ENCODE results near the gene HINFP.

HINFP gene

GRCh38 chr11:119121008-119121810, at the start of gene HINFP:
HINFP (plus strand) TSS chr11:119121580; CDS start chr11:119126945, 5,365 bp downstream.
- peak; percentile 99 for DNase-seq (ENCODE audit: low read depth in 2 of 2)

GRCh38 chr11:119077839-119078238, 43.5 kb upstream of the HINFP start:
- DNase-seq (ENCODE audit: low read depth in 2 of 2), result no peak

- DNase-seq (ENCODE audit: low read depth in 2 of 2), result no peak
Measured at GRCh38 chr11:119078675-119079420, 42.5 kb upstream of the HINFP start.

- DNase-seq (ENCODE audit: low read depth in 2 of 2), result no peak
Measured at GRCh38 chr11:119081682-119082260, 39.6 kb upstream of the HINFP start.

GRCh38 chr11:119084663-119085436, 36.5 kb upstream of the HINFP start, which contains the start of gene HMBS:
HMBS (plus strand) TSS chr11:119084881; CDS start chr11:119085034, 153 bp downstream.
- peak; percentile 55 to 82 for DNase-seq (ENCODE audit: low read depth in 2 of 2)

- DNase-seq (ENCODE audit: low read depth in 2 of 2), result no peak
Measured at GRCh38 chr11:119085437-119085847, 35.9 kb upstream of the HINFP start.

- DNase-seq (ENCODE audit: low read depth in 2 of 2), result no peak
Measured at GRCh38 chr11:119087123-119087522, 34.3 kb upstream of the HINFP start.

- DNase-seq (ENCODE audit: low read depth in 2 of 2), result no peak
Measured at GRCh38 chr11:119087747-119088241, 33.6 kb upstream of the HINFP start.

GRCh38 chr11:119088406-119088805, 33.0 kb upstream of the HINFP start:
- no peak for DNase-seq (ENCODE audit: low read depth in 2 of 2)

GRCh38 chr11:119089319-119089718, 32.1 kb upstream of the HINFP start:
- DNase-seq (ENCODE audit: low read depth in 2 of 2), result no peak

GRCh38 chr11:119091178-119091577, 30.2 kb upstream of the HINFP start:
- DNase-seq (ENCODE audit: low read depth in 2 of 2), result no peak

GRCh38 chr11:119091966-119092879, 29.2 kb upstream of the HINFP start:
- DNase-seq (ENCODE audit: low read depth in 2 of 2), result no peak

GRCh38 chr11:119092880-119093842, 28.2 kb upstream of the HINFP start:
- DNase-seq (ENCODE audit: low read depth in 2 of 2), result no peak

GRCh38 chr11:119093942-119094815, 27.2 kb upstream of the HINFP start:
- DNase-seq (ENCODE audit: low read depth in 2 of 2), result no peak

GRCh38 chr11:119094816-119095065, 26.6 kb upstream of the HINFP start:
- no peak for DNase-seq (ENCODE audit: low read depth in 2 of 2)

- DNase-seq (ENCODE audit: low read depth in 2 of 2), result peak; percentile 96 to 98
Measured at GRCh38 chr11:119095066-119095880, 26.1 kb upstream of the HINFP start.

- DNase-seq (ENCODE audit: low read depth in 2 of 2), result no peak
Measured at GRCh38 chr11:119099711-119100110, 21.7 kb upstream of the HINFP start.

Data from stimulated activated CD4-positive, alpha-beta T cell treated with anti-CD3 and anti-CD28 coated beads, Interleukin-1b, Interleukin-23, amount 100 ng/mL, for 1 hour (primary cell).